GM23338 (cell line): ENCODE measurements around the gene BRINP2. TPM values are rescaled to one million over a fixed set of nuclear protein-coding genes. Genes with fewer than 3 reads are reported as not detected.

Source experiments
- ATAC-seq: fragments of 200-7000 bp; cut with Tn5 transposase; 3 replicates; pipeline ENCODE4 v1.9.1; 2020
- DNase-seq: peaks from one replicate; pipeline ENCODE4 v3.0.0-alpha.2; 2015; ENCODE audit warnings: low spot score
- H2AFZ ChIP-seq: fragments of 200-600 bp; sonication (generic); 2 replicates; pipeline ENCODE4 v1.8.0; 2016; ENCODE audit warnings: antibody characterized with exemption, mild to moderate bottlenecking, moderate library complexity
- H3F3A ChIP-seq: fragments of 200-600 bp; sonication (generic); replicated peaks from 2 replicates; pipeline ENCODE4 v1.8.0; 2017; ENCODE audit warnings: antibody characterized with exemption, mixed run types, low read depth
- H3K27ac ChIP-seq: fragments of 200-600 bp; sonication (generic); 2 replicates; pipeline ENCODE4 v1.6.1; 2016; ENCODE audit warnings: low read depth
- H3K27me3 ChIP-seq: fragments of 200-600 bp; sonication (generic); 2 replicates; pipeline ENCODE4 v1.8.0; 2016; ENCODE audit warnings: mild to moderate bottlenecking, mixed run types, moderate library complexity; ENCODE audit not compliant: insufficient read depth
- H3K36me3 ChIP-seq: fragments of 200-600 bp; sonication (generic); 2 replicates; pipeline ENCODE4 v1.8.0; 2016; ENCODE audit warnings: mild to moderate bottlenecking; ENCODE audit not compliant: insufficient read depth
- H3K4me1 ChIP-seq: fragments of 200-600 bp; sonication (generic); 2 replicates; pipeline ENCODE4 v1.8.0; 2016; ENCODE audit warnings: mild to moderate bottlenecking, moderate library complexity; ENCODE audit not compliant: insufficient read depth
- H3K4me2 ChIP-seq: fragments of 200-600 bp; sonication (generic); 2 replicates; pipeline ENCODE4 v1.7.1; 2017; ENCODE audit warnings: mixed run types
- H3K4me3 ChIP-seq: fragments of 200-600 bp; sonication (generic); 2 replicates; pipeline ENCODE4 v1.6.1; 2016; ENCODE audit warnings: mixed run types
- H3K79me2 ChIP-seq: fragments of 200-600 bp; sonication (generic); replicated peaks from 2 replicates; pipeline ENCODE4 v1.8.0; 2017; ENCODE audit warnings: mild to moderate bottlenecking; ENCODE audit not compliant: insufficient read depth
- H3K9me2 ChIP-seq: fragments of 200-600 bp; sonication (generic); 2 replicates; pipeline ENCODE4 v1.8.0; 2017; ENCODE audit not compliant: insufficient read depth
- H4K20me1 ChIP-seq: fragments of 200-600 bp; sonication (generic); replicated peaks from 2 replicates; pipeline ENCODE4 v1.8.0; 2017; ENCODE audit warnings: mild to moderate bottlenecking; ENCODE audit not compliant: insufficient read depth
- H3K27ac Mint-ChIP-seq: 2 replicates; pipeline ENCODE4 v1.8.0; 2020; ENCODE audit warnings: inconsistent platforms, mild to moderate bottlenecking, moderate library complexity, mixed read lengths
- H3K27me3 Mint-ChIP-seq: 3 replicates; pipeline ENCODE4 v1.8.0; 2022; ENCODE audit warnings: low read depth, mild to moderate bottlenecking, moderate library complexity, mixed read lengths, inconsistent platforms; ENCODE audit not compliant: insufficient read depth, poor library complexity
- H3K36me3 Mint-ChIP-seq: 3 replicates; pipeline ENCODE4 v1.8.0; 2021; ENCODE audit warnings: low read depth, mild to moderate bottlenecking, inconsistent platforms, moderate library complexity, mixed read lengths
- H3K4me1 Mint-ChIP-seq: 3 replicates; pipeline ENCODE4 v1.8.0; 2020; ENCODE audit warnings: mild to moderate bottlenecking, inconsistent platforms, mixed read lengths
- H3K4me3 Mint-ChIP-seq: 3 replicates; pipeline ENCODE4 v1.8.0; 2021; ENCODE audit warnings: moderate library complexity, mild to moderate bottlenecking, inconsistent platforms, mixed read lengths
- H3K9me3 Mint-ChIP-seq: 3 replicates; pipeline ENCODE4 v1.8.0; 2020; ENCODE audit warnings: moderate library complexity, mild to moderate bottlenecking, inconsistent platforms, mixed read lengths
- CREB1 ChIP-seq: fragments of 250-450 bp; sonication (Bioruptor Pico); IDR thresholded peaks from 2 replicates; pipeline ENCODE4 v1.5.0; 2020; ENCODE audit warnings: low read depth, mild to moderate bottlenecking, moderate library complexity
- ETS1 ChIP-seq: IDR thresholded peaks from 2 replicates; pipeline ENCODE4 v1.6.1; 2016; ENCODE audit warnings: antibody characterized with exemption
- JUNB ChIP-seq: IDR thresholded peaks from one replicate; pipeline ENCODE4 v1.6.1; 2016; ENCODE audit warnings: antibody characterized with exemption; ENCODE audit not compliant: unreplicated experiment
- REST ChIP-seq: IDR thresholded peaks from one replicate; pipeline ENCODE4 v1.6.1; 2018; ENCODE audit warnings: antibody characterized with exemption; ENCODE audit not compliant: unreplicated experiment
- ZNF114 ChIP-seq: fragments of 250-450 bp; sonication (Bioruptor Pico); IDR thresholded peaks from 2 replicates; pipeline ENCODE4 v1.5.0; 2020; ENCODE audit warnings: mild to moderate bottlenecking, moderate library complexity
- ZNF331 ChIP-seq: fragments of 250-450 bp; sonication (Bioruptor Pico); IDR thresholded peaks from 2 replicates; pipeline ENCODE4 v1.5.0; 2020; ENCODE audit warnings: low read depth, mild to moderate bottlenecking, moderate library complexity
- polyA plus RNA-seq: library from polyadenylated mRNA; unstranded; fragments of >200 nt; fragmentation: Nextera tagmentation; extraction: Ambion mirVana; gene quantifications from 2 replicates; pipeline ENCODE4 v1.2.1, GENCODE V29; 2016
- total RNA-seq: library from RNA; depleted of rRNA; stranded (reverse); fragments of >200 nt; shearing (Covaris generic); gene quantifications from 2 replicates; pipeline ENCODE4 v1.2.3, GENCODE V29; 2014
- TF ChIP-seq, protein P1 (sequence below): fragments of 250-450 bp; sonication (Bioruptor Pico); IDR thresholded peaks from 2 replicates; pipeline ENCODE4 v1.5.0; 2020; ENCODE audit warnings: mild to moderate bottlenecking, moderate library complexity
- TF ChIP-seq, protein P2 (sequence below), 2 experiments: fragments of 200-600 bp in 1 of 2; sonication (generic) in 1 of 2; conservative IDR thresholded peaks; 2 replicates each; pipeline versions ENCODE4 v1.5.1 to v1.6.1; 2016 to 2017; ENCODE audit warnings: antibody characterized with exemption in 2 of 2, low read depth in 2 of 2, mild to moderate bottlenecking in 2 of 2, moderate library complexity in 1 of 2

Gene BRINP2
- total and polyA plus RNA-seq, 2 experiments from 2014 or later: 0.10 to 0.52 TPM

DNA sequence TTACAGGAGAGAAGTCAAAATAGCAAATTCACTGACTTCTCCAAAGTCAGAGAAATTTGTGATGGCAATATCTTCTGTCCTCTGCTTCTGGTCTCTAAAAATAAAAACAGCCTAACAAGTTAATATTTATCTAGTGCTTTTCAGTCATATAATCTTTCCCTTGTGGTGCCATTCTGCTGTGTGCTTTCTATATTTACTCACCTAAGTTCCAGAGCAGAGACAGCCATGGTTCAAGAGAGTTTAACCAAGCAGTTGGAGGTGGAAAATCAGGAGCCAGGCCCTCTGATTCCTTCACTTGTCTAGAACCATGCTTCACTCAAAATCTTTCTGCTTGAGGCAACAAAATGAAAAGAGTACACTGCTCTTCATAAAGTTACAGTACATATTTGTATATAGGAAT, 39.3 kb downstream of the BRINP2 start (continued):
- TF ChIP-seq, protein P1, sequence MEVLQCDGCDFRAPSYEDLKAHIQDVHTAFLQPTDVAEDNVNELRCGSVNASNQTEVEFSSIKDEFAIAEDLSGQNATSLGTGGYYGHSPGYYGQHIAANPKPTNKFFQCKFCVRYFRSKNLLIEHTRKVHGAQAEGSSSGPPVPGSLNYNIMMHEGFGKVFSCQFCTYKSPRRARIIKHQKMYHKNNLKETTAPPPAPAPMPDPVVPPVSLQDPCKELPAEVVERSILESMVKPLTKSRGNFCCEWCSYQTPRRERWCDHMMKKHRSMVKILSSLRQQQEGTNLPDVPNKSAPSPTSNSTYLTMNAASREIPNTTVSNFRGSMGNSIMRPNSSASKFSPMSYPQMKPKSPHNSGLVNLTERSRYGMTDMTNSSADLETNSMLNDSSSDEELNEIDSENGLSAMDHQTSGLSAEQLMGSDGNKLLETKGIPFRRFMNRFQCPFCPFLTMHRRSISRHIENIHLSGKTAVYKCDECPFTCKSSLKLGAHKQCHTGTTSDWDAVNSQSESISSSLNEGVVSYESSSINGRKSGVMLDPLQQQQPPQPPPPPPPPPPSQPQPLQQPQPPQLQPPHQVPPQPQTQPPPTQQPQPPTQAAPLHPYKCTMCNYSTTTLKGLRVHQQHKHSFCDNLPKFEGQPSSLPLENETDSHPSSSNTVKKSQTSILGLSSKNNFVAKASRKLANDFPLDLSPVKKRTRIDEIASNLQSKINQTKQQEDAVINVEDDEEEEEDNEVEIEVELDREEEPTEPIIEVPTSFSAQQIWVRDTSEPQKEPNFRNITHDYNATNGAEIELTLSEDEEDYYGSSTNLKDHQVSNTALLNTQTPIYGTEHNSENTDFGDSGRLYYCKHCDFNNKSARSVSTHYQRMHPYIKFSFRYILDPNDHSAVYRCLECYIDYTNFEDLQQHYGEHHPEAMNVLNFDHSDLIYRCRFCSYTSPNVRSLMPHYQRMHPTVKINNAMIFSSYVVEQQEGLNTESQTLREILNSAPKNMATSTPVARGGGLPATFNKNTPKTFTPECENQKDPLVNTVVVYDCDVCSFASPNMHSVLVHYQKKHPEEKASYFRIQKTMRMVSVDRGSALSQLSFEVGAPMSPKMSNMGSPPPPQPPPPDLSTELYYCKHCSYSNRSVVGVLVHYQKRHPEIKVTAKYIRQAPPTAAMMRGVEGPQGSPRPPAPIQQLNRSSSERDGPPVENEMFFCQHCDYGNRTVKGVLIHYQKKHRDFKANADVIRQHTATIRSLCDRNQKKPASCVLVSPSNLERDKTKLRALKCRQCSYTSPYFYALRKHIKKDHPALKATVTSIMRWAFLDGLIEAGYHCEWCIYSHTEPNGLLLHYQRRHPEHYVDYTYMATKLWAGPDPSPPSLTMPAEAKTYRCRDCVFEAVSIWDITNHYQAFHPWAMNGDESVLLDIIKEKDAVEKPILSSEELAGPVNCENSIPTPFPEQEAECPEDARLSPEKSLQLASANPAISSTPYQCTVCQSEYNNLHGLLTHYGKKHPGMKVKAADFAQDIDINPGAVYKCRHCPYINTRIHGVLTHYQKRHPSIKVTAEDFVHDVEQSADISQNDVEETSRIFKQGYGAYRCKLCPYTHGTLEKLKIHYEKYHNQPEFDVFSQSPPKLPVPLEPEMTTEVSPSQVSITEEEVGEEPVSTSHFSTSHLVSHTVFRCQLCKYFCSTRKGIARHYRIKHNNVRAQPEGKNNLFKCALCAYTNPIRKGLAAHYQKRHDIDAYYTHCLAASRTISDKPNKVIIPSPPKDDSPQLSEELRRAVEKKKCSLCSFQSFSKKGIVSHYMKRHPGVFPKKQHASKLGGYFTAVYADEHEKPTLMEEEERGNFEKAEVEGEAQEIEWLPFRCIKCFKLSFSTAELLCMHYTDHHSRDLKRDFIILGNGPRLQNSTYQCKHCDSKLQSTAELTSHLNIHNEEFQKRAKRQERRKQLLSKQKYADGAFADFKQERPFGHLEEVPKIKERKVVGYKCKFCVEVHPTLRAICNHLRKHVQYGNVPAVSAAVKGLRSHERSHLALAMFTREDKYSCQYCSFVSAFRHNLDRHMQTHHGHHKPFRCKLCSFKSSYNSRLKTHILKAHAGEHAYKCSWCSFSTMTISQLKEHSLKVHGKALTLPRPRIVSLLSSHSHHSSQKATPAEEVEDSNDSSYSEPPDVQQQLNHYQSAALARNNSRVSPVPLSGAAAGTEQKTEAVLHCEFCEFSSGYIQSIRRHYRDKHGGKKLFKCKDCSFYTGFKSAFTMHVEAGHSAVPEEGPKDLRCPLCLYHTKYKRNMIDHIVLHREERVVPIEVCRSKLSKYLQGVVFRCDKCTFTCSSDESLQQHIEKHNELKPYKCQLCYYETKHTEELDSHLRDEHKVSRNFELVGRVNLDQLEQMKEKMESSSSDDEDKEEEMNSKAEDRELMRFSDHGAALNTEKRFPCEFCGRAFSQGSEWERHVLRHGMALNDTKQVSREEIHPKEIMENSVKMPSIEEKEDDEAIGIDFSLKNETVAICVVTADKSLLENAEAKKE: no peak
- no peak for TF ChIP-seq REST
- no peak for TF ChIP-seq ZNF331 (CRISPR knock-in tag)
- TF ChIP-seq CREB1 (CRISPR knock-in tag): no peak
- no peak for TF ChIP-seq ZNF114 (CRISPR knock-in tag)

- no peak overlapping the region for H2AFZ ChIP-seq
- no peaks in the 10 kb centered on the region for H3K36me3 Mint-ChIP-seq
- no peaks in the 10 kb centered on the region for H3K9me2 ChIP-seq
- H3F3A ChIP-seq: no peaks in the 10 kb centered on the region
- no peaks in the 10 kb centered on the region for H3K36me3 ChIP-seq
- no peak overlapping the region for H3K4me3 ChIP-seq
- no peak overlapping the region for H3K4me3 Mint-ChIP-seq
- H3K4me1 ChIP-seq: no peaks in the 10 kb centered on the region
- ATAC-seq: no peak
- H3K27me3 ChIP-seq: peaks cover 37% of the 10 kb centered on the region
- H3K4me1 Mint-ChIP-seq: peaks cover 2% of the 10 kb centered on the region; the same call in 1 of the 3 replicates
- H3K4me2 ChIP-seq: no peak overlapping the region
- DNase-seq: no peak
- no peaks in the 10 kb centered on the region for H3K9me3 Mint-ChIP-seq
- no peaks in the 10 kb centered on the region for H3K79me2 ChIP-seq
- no peak overlapping the region for H3K27ac ChIP-seq
- no peaks in the 10 kb centered on the region for H4K20me1 ChIP-seq
- no peak overlapping the region for H3K27ac Mint-ChIP-seq
- H3K27me3 Mint-ChIP-seq: peaks cover 28% of the 10 kb centered on the region
- TF ChIP-seq CREB1 (CRISPR knock-in tag) (no peak), JUNB (no peak), REST (no peak), ETS1 (no peak), ZNF331 (CRISPR knock-in tag) (no peak)
- TF ChIP-seq, protein P2, sequence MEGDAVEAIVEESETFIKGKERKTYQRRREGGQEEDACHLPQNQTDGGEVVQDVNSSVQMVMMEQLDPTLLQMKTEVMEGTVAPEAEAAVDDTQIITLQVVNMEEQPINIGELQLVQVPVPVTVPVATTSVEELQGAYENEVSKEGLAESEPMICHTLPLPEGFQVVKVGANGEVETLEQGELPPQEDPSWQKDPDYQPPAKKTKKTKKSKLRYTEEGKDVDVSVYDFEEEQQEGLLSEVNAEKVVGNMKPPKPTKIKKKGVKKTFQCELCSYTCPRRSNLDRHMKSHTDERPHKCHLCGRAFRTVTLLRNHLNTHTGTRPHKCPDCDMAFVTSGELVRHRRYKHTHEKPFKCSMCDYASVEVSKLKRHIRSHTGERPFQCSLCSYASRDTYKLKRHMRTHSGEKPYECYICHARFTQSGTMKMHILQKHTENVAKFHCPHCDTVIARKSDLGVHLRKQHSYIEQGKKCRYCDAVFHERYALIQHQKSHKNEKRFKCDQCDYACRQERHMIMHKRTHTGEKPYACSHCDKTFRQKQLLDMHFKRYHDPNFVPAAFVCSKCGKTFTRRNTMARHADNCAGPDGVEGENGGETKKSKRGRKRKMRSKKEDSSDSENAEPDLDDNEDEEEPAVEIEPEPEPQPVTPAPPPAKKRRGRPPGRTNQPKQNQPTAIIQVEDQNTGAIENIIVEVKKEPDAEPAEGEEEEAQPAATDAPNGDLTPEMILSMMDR (conservative IDR thresholded peaks at IDR 0.05; ENCODE audit: low read depth in 2 of 2): no peak
These were observed 40.5 kb downstream of the BRINP2 start for GRCh38 chr1:177211231-177211630.
